ENCODE data around the gene CTIF. TPM values are rescaled to one million over a fixed set of nuclear protein-coding genes. Genes with fewer than 3 reads are reported as not detected.

The CTIF gene
- total RNA-seq, 4 donors from 2014 or later: 14.1 to 78.2 (median 18.4) TPM

DNA sequence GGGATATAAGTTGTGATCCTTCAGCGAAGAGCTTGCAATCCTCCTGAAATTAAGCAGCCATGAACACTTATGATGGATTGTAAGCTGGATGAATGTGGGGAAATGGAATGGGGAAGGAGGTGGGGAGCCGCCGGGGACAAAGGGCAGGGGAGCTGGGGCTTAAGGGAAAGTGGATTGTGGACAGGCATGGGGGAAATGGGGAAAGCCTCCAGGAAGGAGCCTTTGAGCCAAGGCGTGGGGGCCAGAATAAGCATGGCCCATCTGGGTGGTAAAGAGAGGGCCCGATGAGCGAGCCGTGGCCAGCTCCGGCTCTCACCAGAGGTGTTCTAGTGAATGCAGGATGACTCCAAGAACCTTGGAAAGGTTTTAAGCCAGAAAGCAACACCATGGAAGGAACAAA lies 288.0 kb downstream of the CTIF start:
- 91 to 95% methylated on average over 7 to 8 of the region's 8 CpGs for WGBS, 2 donors (ENCODE audit: low coverage in 1 of 2)
- peak overlapping the region in 3 of 4 donors; percentile 14 to 57 (median 55) for H3K27ac ChIP-seq

DNA sequence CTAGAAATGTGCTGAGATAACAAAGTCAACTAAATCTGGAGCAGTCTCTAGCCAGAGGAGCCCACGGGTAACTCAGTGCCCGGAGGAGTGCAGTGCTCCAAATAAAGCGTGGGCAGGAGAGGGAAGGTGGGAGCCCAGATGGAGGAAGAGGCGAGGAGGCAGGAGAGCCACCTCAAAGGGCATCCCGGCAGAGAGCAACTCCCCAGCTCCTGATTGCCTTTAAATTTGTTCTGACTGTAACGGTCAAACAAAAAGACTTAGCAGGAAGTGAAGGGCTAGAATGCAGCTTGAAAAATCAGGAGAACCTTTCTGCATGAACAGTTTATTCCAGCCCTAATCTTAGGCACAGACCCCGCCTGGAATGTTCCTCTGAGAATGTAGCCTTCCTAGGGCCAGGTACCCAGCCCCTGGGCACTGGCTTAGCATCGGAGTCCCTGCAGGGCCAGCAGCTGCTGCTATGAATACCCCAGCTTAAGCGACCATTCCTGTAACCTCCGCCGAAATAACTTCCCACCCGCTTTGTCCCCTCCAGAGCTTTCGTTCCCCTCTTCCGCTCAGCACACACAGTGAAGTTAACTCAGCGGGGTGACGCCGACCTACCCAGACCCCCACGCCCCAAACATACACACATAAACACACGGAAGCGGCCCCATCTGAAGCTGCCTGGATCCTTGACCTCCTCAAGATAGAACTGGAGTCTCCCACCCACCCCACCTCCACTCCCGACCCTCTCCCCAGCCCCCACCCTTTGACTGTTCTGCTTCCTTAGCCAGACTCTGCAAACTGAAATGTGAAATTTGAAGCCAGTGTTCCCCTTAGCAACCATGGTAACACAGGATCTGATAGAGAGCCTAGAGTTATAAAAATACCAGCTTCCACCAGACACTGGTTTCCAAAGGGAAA lies 288.7 kb downstream of the CTIF start:
- intact Hi-C loops (cut with DNase I; ENCODE audit: low total_unique reads): no loop called here
- 37 to 45% methylated on average over 5 to 21 of the region's 21 CpGs for WGBS, 2 donors (ENCODE audit: low coverage in 1 of 2)
- H3K36me3 ChIP-seq: no peaks in the 10 kb centered on the region
- peak overlapping the region; percentile 14 to 57 (median 47) for H3K27ac ChIP-seq
- no peak for TF ChIP-seq POLR2AphosphoS5 (IDR thresholded peaks at IDR 0.05)
- TF ChIP-seq POLR2A (IDR thresholded peaks at IDR 0.05): no peak
- TF ChIP-seq CTCF (IDR thresholded peaks at IDR 0.05): no peak
- TF ChIP-seq EP300 (IDR thresholded peaks at IDR 0.05; ENCODE audit: low read depth): no peak
- H3K4me1 ChIP-seq: peaks cover 14 to 32% (median 23%) of the 10 kb centered on the region in 4 donors
- no peaks in the 10 kb centered on the region for H3K27me3 ChIP-seq
- no peak overlapping the region for H3K4me3 ChIP-seq
- no peak for DNase-seq
- H3K9me3 ChIP-seq: no peaks in the 10 kb centered on the region
- in situ Hi-C loops (cut with MboI; ENCODE audit: low pct_ligation_motif_present in 1 of 4, low pct_unique_long_range_greater_than_20kb in 1 of 4, low sequenced_read_pairs in 3 of 4): no loop called here

More for the DNA sequence above, 288.0 kb downstream of the CTIF start:
- in situ Hi-C loops (cut with MboI; ENCODE audit: low pct_ligation_motif_present in 1 of 4, low pct_unique_long_range_greater_than_20kb in 1 of 4, low sequenced_read_pairs in 3 of 4) (no loop called here), intact Hi-C loops (cut with DNase I; ENCODE audit: low total_unique reads) (no loop called here)
- no peak for DNase-seq
- Histone ChIP-seq H3K4me3 (no peak overlapping the region), H3K9me3 (no peaks in the 10 kb centered on the region), H3K4me1 (peaks cover 14 to 30% (median 20%) of the 10 kb centered on the region in 4 donors), H3K27me3 (no peaks in the 10 kb centered on the region), H3K36me3 (no peaks in the 10 kb centered on the region)
- no peak for TF ChIP-seq POLR2AphosphoS5 (IDR thresholded peaks at IDR 0.05)
- no peak for TF ChIP-seq CTCF (IDR thresholded peaks at IDR 0.05)
- TF ChIP-seq EP300 (IDR thresholded peaks at IDR 0.05; ENCODE audit: low read depth): no peak
- no peak for TF ChIP-seq POLR2A (IDR thresholded peaks at IDR 0.05)

GRCh38 chr18:48828194-48828545 lies 289.3 kb downstream of the CTIF start:
- H3K36me3 ChIP-seq: no peaks in the 10 kb centered on the region
- no peaks in the 10 kb centered on the region for H3K9me3 ChIP-seq
- H3K27ac ChIP-seq: peak overlapping the region; percentile 14 to 57 (median 47)
- no peak overlapping the region for H3K4me3 ChIP-seq
- 37 to 52% methylated on average over 3 of the region's 3 CpGs for WGBS, 2 donors (ENCODE audit: low coverage in 1 of 2)
- no peaks in the 10 kb centered on the region for H3K27me3 ChIP-seq
- intact Hi-C loops (cut with DNase I; ENCODE audit: low total_unique reads) (no loop called here), in situ Hi-C loops (cut with MboI; ENCODE audit: low pct_ligation_motif_present in 1 of 4, low pct_unique_long_range_greater_than_20kb in 1 of 4, low sequenced_read_pairs in 3 of 4) (no loop called here)
- DNase-seq: no peak
- TF ChIP-seq CTCF (IDR thresholded peaks at IDR 0.05) (no peak), EP300 (IDR thresholded peaks at IDR 0.05; ENCODE audit: low read depth) (no peak), POLR2A (IDR thresholded peaks at IDR 0.05) (no peak), POLR2AphosphoS5 (IDR thresholded peaks at IDR 0.05) (no peak)
- H3K4me1 ChIP-seq: peaks cover 19 to 38% (median 29%) of the 10 kb centered on the region in 4 donors

DNA sequence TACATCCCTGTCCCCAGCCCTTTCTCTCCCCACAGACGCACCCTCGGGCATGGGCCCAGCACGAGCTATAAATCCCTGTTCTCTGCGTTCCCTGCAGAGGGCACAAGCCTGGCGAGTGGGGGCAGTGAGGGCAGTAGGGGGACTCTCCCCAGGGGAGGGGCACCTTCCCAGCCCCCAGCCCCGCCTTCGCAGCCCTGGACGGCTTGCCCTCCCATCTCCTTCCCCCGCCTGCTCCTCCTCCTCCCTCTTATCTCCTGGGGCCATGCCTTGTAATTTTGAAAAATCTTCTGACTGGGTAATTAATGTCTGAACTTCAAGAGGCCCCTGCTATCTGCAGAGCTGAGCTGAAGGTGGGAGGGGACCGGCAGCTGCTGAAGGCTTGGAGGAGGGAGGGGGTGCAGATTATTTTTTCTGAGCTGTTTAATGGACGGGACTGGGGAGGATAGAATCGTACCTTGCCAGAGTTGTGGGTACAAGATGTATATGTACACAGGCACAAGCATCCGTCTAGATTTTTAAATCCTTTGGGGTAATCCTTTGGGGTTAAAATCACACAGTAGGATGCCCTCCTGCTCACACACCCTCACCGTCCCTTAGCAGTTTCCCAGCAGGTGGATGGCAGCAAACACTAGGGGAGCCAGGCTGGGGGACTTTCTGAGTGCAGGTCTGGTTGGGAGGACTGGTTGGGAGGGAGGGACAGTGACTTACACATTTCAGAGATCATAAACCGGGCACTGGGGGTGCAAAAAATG lies 290.0 kb downstream of the CTIF start:
- Histone ChIP-seq H3K27ac (peak overlapping the region; percentile 14 to 57 (median 47)), H3K4me1 (peaks cover 24 to 45% (median 34%) of the 10 kb centered on the region in 4 donors), H3K36me3 (no peaks in the 10 kb centered on the region), H3K4me3 (no peak overlapping the region), H3K27me3 (no peaks in the 10 kb centered on the region), H3K9me3 (no peaks in the 10 kb centered on the region)
- WGBS, 2 donors (ENCODE audit: low coverage in 1 of 2): 51 to 66% methylated on average over 7 to 15 of the region's 15 CpGs
- no peak for TF ChIP-seq POLR2A (IDR thresholded peaks at IDR 0.05)
- TF ChIP-seq CTCF (IDR thresholded peaks at IDR 0.05): no peak
- no peak for TF ChIP-seq POLR2AphosphoS5 (IDR thresholded peaks at IDR 0.05)
- TF ChIP-seq EP300 (IDR thresholded peaks at IDR 0.05; ENCODE audit: low read depth): no peak
- DNase-seq: no peak
- intact Hi-C loops (cut with DNase I; ENCODE audit: low total_unique reads): no loop called here
- in situ Hi-C loops (cut with MboI; ENCODE audit: low pct_ligation_motif_present in 1 of 4, low pct_unique_long_range_greater_than_20kb in 1 of 4, low sequenced_read_pairs in 3 of 4): no loop called here

Data from transverse colon (tissue), 4 donors.